A549 (cell line): ENCODE data around the gene MEAF6. TPM values are rescaled to one million over a fixed set of nuclear protein-coding genes. Genes with fewer than 3 reads are reported as not detected.

ENCODE experiments used
- ATAC-seq, 2 experiments: fragments of 200-7000 bp in 1 of 2; fragments of >200 bp in 1 of 2; cut with Nextera tagmentation in 1 of 2; cut with Tn5 transposase in 1 of 2; 3 replicates each; pipeline versions ENCODE4 v1.8.0 to v1.9.1; 2018 to 2020; ENCODE audit warnings: mild to moderate bottlenecking in 1 of 2, moderate library complexity in 1 of 2
- CTCF ChIA-PET: fragments of 300-600 bp; sonication (Branson Sonifier 250); formaldehyde crosslinking; extraction: SDS; loops from one replicate; lab custom pipeline; 2021; ENCODE audit warnings: antibody characterized with exemption, inconsistent platforms; lab: Yijun Ruan, JAX
- POLR2A ChIA-PET: fragments of 350-600 bp; formaldehyde crosslinking; extraction: SDS; loops from one replicate; lab custom pipeline; 2021; ENCODE audit warnings: antibody characterized with exemption, inconsistent platforms; lab: Yijun Ruan, JAX
- DNase-seq, 2 experiments: peaks; one replicate each; pipeline versions ENCODE4 v3.0.0 to v3.0.0-alpha.2; 2011 to 2016; ENCODE audit warnings: low read depth in 1 of 2, low spot score in 1 of 2
- FAIRE-seq: peaks from 2 replicates; lab custom pipeline; 2011; peaks lifted over from hg19 to GRCh38; lab: Jason Lieb, UNC
- H3K27ac ChIP-seq, 2 experiments: fragments of >200 bp; sonication (Bioruptor Twin); formaldehyde crosslinking; 3 replicates each; pipeline ENCODE4 v1.5.1; 2016 to 2017
- H3K4me1 ChIP-seq: fragments of >200 bp; sonication (Bioruptor Twin); formaldehyde crosslinking; 3 replicates; pipeline ENCODE4 v1.6.1; 2016
- H3K4me2 ChIP-seq: fragments of >200 bp; sonication (Bioruptor Twin); formaldehyde crosslinking; 3 replicates; pipeline ENCODE4 v1.6.1; 2016
- H3K4me3 ChIP-seq: fragments of >200 bp; sonication (Bioruptor Twin); formaldehyde crosslinking; 3 replicates; pipeline ENCODE4 v1.5.1; 2016
- H3K9me3 ChIP-seq: fragments of >200 bp; sonication (Bioruptor Twin); formaldehyde crosslinking; 3 replicates; pipeline ENCODE4 v1.6.1; 2016
- CBX8 ChIP-seq: fragments of 200-600 bp; sonication (generic); IDR thresholded peaks from 2 replicates; pipeline ENCODE4 v1.6.1; 2016
- CHD2 ChIP-seq: fragments of 150-350 bp; IDR thresholded peaks from 2 replicates; pipeline ENCODE4 v1.6.1; 2014; ENCODE audit warnings: low read length; ENCODE audit not compliant: partially characterized antibody
- EHF ChIP-seq: fragments of 250-450 bp; sonication (Bioruptor Pico); IDR thresholded peaks from 2 replicates; pipeline ENCODE4 v1.5.0; 2020; ENCODE audit warnings: mild to moderate bottlenecking
- EP300 ChIP-seq, 2 experiments: fragments of >200 bp; sonication (Bioruptor Twin); formaldehyde crosslinking; IDR thresholded peaks; 2 replicates in 1 of 2; 3 replicates in 1 of 2; pipeline ENCODE4 v1.6.1; 2016 to 2017
- ESRRA ChIP-seq: fragments of 150-350 bp; IDR thresholded peaks from 2 replicates; pipeline ENCODE4 v1.6.1; 2014; ENCODE audit warnings: mild to moderate bottlenecking, low read length, borderline replicate concordance
- FOSL2 ChIP-seq, 2 experiments: fragments of 450-650 bp in 1 of 2; fragments of >200 bp in 1 of 2; sonication (Bioruptor Twin) in 1 of 2; formaldehyde crosslinking; IDR thresholded peaks; 2 replicates each; pipeline versions ENCODE4 v1.5.0 to v1.6.1; 2016 to 2020; ENCODE audit warnings: mild to moderate bottlenecking in 1 of 2, moderate library complexity in 1 of 2
- JUN ChIP-seq, 2 experiments: fragments of >200 bp; sonication (Bioruptor Twin); formaldehyde crosslinking; IDR thresholded peaks; 2 replicates in 1 of 2; 3 replicates in 1 of 2; pipeline ENCODE4 v1.6.1; 2016 to 2017
- JUNB ChIP-seq: fragments of >200 bp; sonication (Bioruptor Twin); formaldehyde crosslinking; IDR thresholded peaks from 2 replicates; pipeline ENCODE4 v1.6.1; 2016
- MAFK ChIP-seq: fragments of 450-650 bp; IDR thresholded peaks from 2 replicates; pipeline ENCODE4 v1.6.1; 2014; ENCODE audit not compliant: partially characterized antibody
- MAZ ChIP-seq: fragments of 150-350 bp; IDR thresholded peaks from 2 replicates; pipeline ENCODE4 v1.6.1; 2014; ENCODE audit warnings: antibody characterized with exemption, low read depth, low read length, borderline replicate concordance
- MYC ChIP-seq: IDR thresholded peaks from 2 replicates; pipeline ENCODE4 v1.6.1; 2012; ENCODE audit warnings: mild to moderate bottlenecking, inconsistent platforms, low read length, improper control_type of control experiment, borderline replicate concordance
- NFE2L2 ChIP-seq: fragments of 150-350 bp; conservative IDR thresholded peaks from 2 replicates; pipeline ENCODE4 v1.6.1; 2014; ENCODE audit warnings: low read length
- NPAS2 ChIP-seq: fragments of 250-450 bp; sonication (Bioruptor Pico); IDR thresholded peaks from 2 replicates; pipeline ENCODE4 v1.8.0; 2022; ENCODE audit warnings: mild to moderate bottlenecking, moderate library complexity, borderline replicate concordance
- NR3C1 ChIP-seq: fragments of >200 bp; sonication (Bioruptor Twin); formaldehyde crosslinking; IDR thresholded peaks from 3 replicates; pipeline ENCODE4 v1.6.1; 2017
- POLR2AphosphoS2 ChIP-seq: conservative IDR thresholded peaks from 2 replicates; pipeline ENCODE4 v1.6.1; 2012; ENCODE audit warnings: low read length, improper control_type of control experiment, inconsistent platforms
- RAD21 ChIP-seq, 2 experiments: fragments of >200 bp in 1 of 2; sonication (Bioruptor Twin) in 1 of 2; formaldehyde crosslinking in 1 of 2; IDR thresholded peaks in 1 of 2; conservative IDR thresholded peaks in 1 of 2; 2 replicates in 1 of 2; 3 replicates in 1 of 2; pipeline ENCODE4 v1.6.1; 2012 to 2018; ENCODE audit warnings: inconsistent platforms in 1 of 2
- REST ChIP-seq: fragments of 200-600 bp; sonication (generic); IDR thresholded peaks from 2 replicates; pipeline ENCODE4 v1.6.1; 2016; ENCODE audit warnings: antibody characterized with exemption, mild to moderate bottlenecking, moderate library complexity
- RFX5 ChIP-seq: fragments of 450-650 bp; IDR thresholded peaks from 2 replicates; pipeline ENCODE4 v1.7.1; 2014; ENCODE audit warnings: antibody characterized with exemption, mild to moderate bottlenecking, moderate library complexity
- RNF2 ChIP-seq: fragments of 200-600 bp; sonication (generic); IDR thresholded peaks from 2 replicates; pipeline ENCODE4 v1.6.1; 2016; ENCODE audit warnings: low read depth, mild to moderate bottlenecking, antibody characterized with exemption, moderate library complexity, borderline replicate concordance
- SMC3 ChIP-seq: fragments of >200 bp; sonication (Bioruptor Twin); formaldehyde crosslinking; IDR thresholded peaks from 3 replicates; pipeline ENCODE4 v1.6.1; 2018; ENCODE audit warnings: inconsistent platforms
- SREBF2 ChIP-seq: fragments of 450-650 bp; IDR thresholded peaks from 2 replicates; pipeline ENCODE4 v1.6.1; 2014; ENCODE audit warnings: mild to moderate bottlenecking, moderate library complexity
- ZNF302 ChIP-seq: fragments of 250-450 bp; sonication (Bioruptor Pico); IDR thresholded peaks from 2 replicates; pipeline ENCODE4 v1.9.0; 2021; ENCODE audit warnings: inconsistent platforms, mild to moderate bottlenecking, moderate library complexity
- WGBS: methylation state at CpG from one replicate; pipeline ENCODE4 v1.1.6; 2017; ENCODE audit errors: missing lambda C conversion rate; 5-methylcytosine and 5-hydroxymethylcytosine counted together
- polyA plus RNA-seq, 4 experiments: library from polyadenylated mRNA; depleted of rRNA in 3 of 4; stranded (reverse); fragments of >200 nt; fragmentation: RNase III in 1 of 4; extraction: RNeasy Plus Mini Kit Qiagen cat#74134 plus additional on column Dnase treatment in 1 of 4; gene quantifications; 2 replicates in 3 of 4; 3 replicates in 1 of 4; pipeline ENCODE4 v1.2.3, GENCODE V29; 2011 to 2017
- TF ChIP-seq, protein P1 (sequence below): fragments of 450-650 bp; IDR thresholded peaks from 2 replicates; pipeline ENCODE4 v1.6.1; 2014; ENCODE audit warnings: antibody characterized with exemption
- TF ChIP-seq, protein P2 (sequence below): fragments of 250-450 bp; sonication (Bioruptor Pico); IDR thresholded peaks from 2 replicates; pipeline ENCODE4 v1.5.0; 2020; ENCODE audit warnings: low read depth, mild to moderate bottlenecking, moderate library complexity
- TF ChIP-seq, protein P3 (sequence below): fragments of 250-450 bp; sonication (Bioruptor Pico); IDR thresholded peaks from 2 replicates; pipeline ENCODE4 v1.5.0; 2021; ENCODE audit warnings: mild to moderate bottlenecking, moderate library complexity, borderline replicate concordance

MEAF6 gene
- polyA plus RNA-seq, 2 of the 4 experiments (the other 2 are of a cell fraction), result 39.4 to 45.4 TPM

DNA sequence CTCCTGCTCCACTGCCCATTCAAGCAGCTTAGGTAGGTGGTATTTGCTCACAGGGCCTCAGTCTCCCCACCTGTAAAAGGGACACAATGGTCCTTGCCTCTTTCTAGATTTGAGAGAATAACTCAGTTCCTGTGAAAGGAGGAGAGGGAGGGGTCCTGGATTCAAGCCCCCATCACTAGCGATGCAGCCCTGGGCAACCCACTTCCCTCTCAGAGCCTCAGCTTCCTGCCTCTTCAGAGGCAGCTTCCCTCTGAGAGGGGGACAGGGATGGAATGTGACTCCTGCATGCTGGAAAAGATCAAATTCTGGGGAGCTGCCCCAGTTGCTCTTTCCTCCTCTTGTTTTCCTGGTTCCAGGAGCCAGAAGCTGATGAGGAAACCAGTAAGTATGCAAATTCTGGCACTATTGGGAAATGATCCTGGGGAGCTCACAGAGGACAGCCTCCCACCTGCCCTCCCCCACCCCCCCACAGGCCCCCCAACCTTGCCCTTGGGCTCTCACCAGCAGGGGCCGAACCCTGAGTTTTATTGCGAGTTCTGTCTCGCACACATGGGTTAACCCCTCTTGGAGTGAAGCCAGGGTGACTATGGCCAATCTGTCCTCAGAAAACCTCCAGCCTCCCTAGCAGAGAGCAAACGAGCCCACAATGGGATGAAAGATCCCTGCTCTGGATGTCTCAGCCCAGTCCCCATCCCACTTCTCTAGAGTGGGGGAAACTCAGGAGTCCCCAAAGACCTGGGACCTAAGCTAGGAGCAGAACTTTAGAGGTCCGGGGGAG lies 28.5 kb downstream of the MEAF6 start:
- peak overlapping the region; percentile 90 to 100 for H3K27ac ChIP-seq
- POLR2A ChIA-PET, result interaction anchor here (0.8 to 2.7 kb wide), 4 partner anchors 9 to 31 kb away, joined by 3 to 20 read pairs (median 5); partner anchors contain the start of gene ZC3H12A
- H3K4me2 ChIP-seq, result peak overlapping the region; percentile 49
- peak in 1 of 2 experiments; percentile 19 for DNase-seq
- WGBS, result 79% methylated on average over 4 of the region's 6 CpGs
- peak; percentile 11 to 12; a peak in 5 of 6 replicates for ATAC-seq
- TF ChIP-seq ZNF302 (CRISPR knock-in tag) (no peak), MAFK (no peak), SREBF2 (no peak), NR3C1 (no peak), RNF2 (no peak), NPAS2 (CRISPR knock-in tag) (no peak), CHD2 (no peak), FOSL2 (IDR thresholded peaks at IDR 0.05) (no peak), FOSL2 (CRISPR knock-in tag; IDR thresholded peaks at IDR 0.05) (no peak), NFE2L2 (no peak), EHF (CRISPR knock-in tag) (no peak), POLR2AphosphoS2 (no peak), RAD21 (conservative IDR thresholded peaks at IDR 0.05 in 1 of 2, IDR thresholded peaks at IDR 0.05 in 1 of 2) (no peak)
- TF ChIP-seq, protein P1, sequence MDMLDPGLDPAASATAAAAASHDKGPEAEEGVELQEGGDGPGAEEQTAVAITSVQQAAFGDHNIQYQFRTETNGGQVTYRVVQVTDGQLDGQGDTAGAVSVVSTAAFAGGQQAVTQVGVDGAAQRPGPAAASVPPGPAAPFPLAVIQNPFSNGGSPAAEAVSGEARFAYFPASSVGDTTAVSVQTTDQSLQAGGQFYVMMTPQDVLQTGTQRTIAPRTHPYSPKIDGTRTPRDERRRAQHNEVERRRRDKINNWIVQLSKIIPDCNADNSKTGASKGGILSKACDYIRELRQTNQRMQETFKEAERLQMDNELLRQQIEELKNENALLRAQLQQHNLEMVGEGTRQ, result no peak
- TF ChIP-seq, protein P2, sequence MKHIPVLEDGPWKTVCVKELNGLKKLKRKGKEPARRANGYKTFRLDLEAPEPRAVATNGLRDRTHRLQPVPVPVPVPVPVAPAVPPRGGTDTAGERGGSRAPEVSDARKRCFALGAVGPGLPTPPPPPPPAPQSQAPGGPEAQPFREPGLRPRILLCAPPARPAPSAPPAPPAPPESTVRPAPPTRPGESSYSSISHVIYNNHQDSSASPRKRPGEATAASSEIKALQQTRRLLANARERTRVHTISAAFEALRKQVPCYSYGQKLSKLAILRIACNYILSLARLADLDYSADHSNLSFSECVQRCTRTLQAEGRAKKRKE, result no peak
- CTCF ChIA-PET, result interaction anchor here (0.6 to 11.2 kb wide), 15 partner anchors 11 to 197 kb away, joined by 3 to 208 read pairs (median 11); partner anchors contain the start of genes MEAF6 and ZC3H12A
- peaks cover 66% of the 10 kb centered on the region for H3K4me1 ChIP-seq
- H3K9me3 ChIP-seq, result no peaks in the 10 kb centered on the region
- FAIRE-seq, result no peak
- no peak overlapping the region for H3K4me3 ChIP-seq

- Histone ChIP-seq H3K9me3 (no peaks in the 10 kb centered on the region), H3K27ac (peak overlapping the region; percentile 90 to 100), H3K4me3 (no peak overlapping the region), H3K4me1 (peaks cover 79% of the 10 kb centered on the region), H3K4me2 (peak overlapping the region; percentile 90; the same call in 2 of the 3 replicates)
- CTCF ChIA-PET, result interaction anchor here (1.7 to 11.2 kb wide), 6 partner anchors 9 to 198 kb away, joined by 4 to 208 read pairs (median 42); partner anchors contain the start of genes MEAF6 and ZC3H12A
- ATAC-seq, result peak; percentile 1 to 2; a peak in 3 of 6 replicates
- WGBS, result 70% methylated on average over 7 of the region's 7 CpGs
- no peak for FAIRE-seq
- POLR2A ChIA-PET, result interaction anchor here (0.7 to 1.2 kb wide), 2 partner anchors 10 to 18 kb away, joined by 4 read pairs; partner anchors contain the start of gene ZC3H12A
- DNase-seq, result peak in 1 of 2 experiments; percentile 45
- TF ChIP-seq SMC3 (no peak), JUNB (no peak), REST (no peak), MYC (no peak), JUN (IDR thresholded peaks at IDR 0.05) (peak in 1 of 2 experiments; percentile 71; a peak in 1 of 5 replicates), RFX5 (no peak), NFE2L2 (no peak), EP300 (IDR thresholded peaks at IDR 0.05) (no peak), CBX8 (no peak), ESRRA (no peak), MAZ (no peak), RNF2 (no peak)
- TF ChIP-seq, protein P3, sequence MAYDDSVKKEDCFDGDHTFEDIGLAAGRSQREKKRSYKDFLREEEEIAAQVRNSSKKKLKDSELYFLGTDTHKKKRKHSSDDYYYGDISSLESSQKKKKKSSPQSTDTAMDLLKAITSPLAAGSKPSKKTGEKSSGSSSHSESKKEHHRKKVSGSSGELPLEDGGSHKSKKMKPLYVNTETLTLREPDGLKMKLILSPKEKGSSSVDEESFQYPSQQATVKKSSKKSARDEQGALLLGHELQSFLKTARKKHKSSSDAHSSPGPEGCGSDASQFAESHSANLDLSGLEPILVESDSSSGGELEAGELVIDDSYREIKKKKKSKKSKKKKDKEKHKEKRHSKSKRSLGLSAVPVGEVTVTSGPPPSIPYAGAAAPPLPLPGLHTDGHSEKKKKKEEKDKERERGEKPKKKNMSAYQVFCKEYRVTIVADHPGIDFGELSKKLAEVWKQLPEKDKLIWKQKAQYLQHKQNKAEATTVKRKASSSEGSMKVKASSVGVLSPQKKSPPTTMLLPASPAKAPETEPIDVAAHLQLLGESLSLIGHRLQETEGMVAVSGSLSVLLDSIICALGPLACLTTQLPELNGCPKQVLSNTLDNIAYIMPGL (CRISPR knock-in tag), result no peak
- TF ChIP-seq, protein P1, result no peak
These were observed 30.1 kb downstream of the MEAF6 start for GRCh38 chr1:37484325-37485051.
